ENCODE results near the gene CDH1. TPM values are rescaled to one million over a fixed set of nuclear protein-coding genes. Genes with fewer than 3 reads are reported as not detected.
A peak's percentile ranks its signal among the peaks of the same experiment; 100 is the strongest.

Gene CDH1
- total and polyA plus RNA-seq, 12 donors, result 0.01 to 0.82 (median 0.34) TPM; not detected in 7

GRCh38 chr16:68698091-68698490 lies 39.0 kb upstream of the CDH1 start:
- WGBS, 2 donors, result 69 to 75% methylated on average over 23 of the region's 23 CpGs
- H3K27me3 ChIP-seq, result peaks cover 0 to 12% (median 0%) of the 10 kb centered on the region in 7 donors
- no peak for TF ChIP-seq CTCF (IDR thresholded peaks at IDR 0.05)
- no peaks in the 10 kb centered on the region for H3K9me3 ChIP-seq
- H3K4me3 ChIP-seq, result no peak overlapping the region
- peaks cover 0 to 8% (median 0%) of the 10 kb centered on the region in 9 donors for H3K4me1 ChIP-seq
- ATAC-seq (no peak), DNase-seq (no peak)
- H3K27ac ChIP-seq, result no peak overlapping the region
- H3K36me3 ChIP-seq, result no peaks in the 10 kb centered on the region
- intact Hi-C loops (cut with DNase I), result no loop called here

GRCh38 chr16:68700120-68700519 lies 37.0 kb upstream of the CDH1 start:
- ATAC-seq, result no peak
- H3K4me3 ChIP-seq, result no peak overlapping the region
- no peaks in the 10 kb centered on the region for H3K9me3 ChIP-seq
- TF ChIP-seq CTCF (IDR thresholded peaks at IDR 0.05), result no peak
- peaks cover 0 to 8% (median 0%) of the 10 kb centered on the region in 9 donors for H3K4me1 ChIP-seq
- 48 to 62% methylated on average over 6 of the region's 6 CpGs for WGBS, 2 donors
- no peak overlapping the region for H3K27ac ChIP-seq
- DNase-seq, result no peak
- H3K36me3 ChIP-seq, result no peaks in the 10 kb centered on the region
- intact Hi-C loops (cut with DNase I), result loop anchor here in 1 of 10 donors (10.0 kb wide), 1 partner anchor 425 kb away; no protein-coding TSS in a partner anchor
- peaks cover 0 to 6% (median 0%) of the 10 kb centered on the region in 7 donors for H3K27me3 ChIP-seq

- WGBS, 2 donors, result 67 to 72% methylated on average over 5 of the region's 5 CpGs
- Histone ChIP-seq H3K27ac (no peak overlapping the region), H3K4me3 (no peak overlapping the region), H3K36me3 (no peaks in the 10 kb centered on the region), H3K4me1 (peaks cover 0 to 8% (median 0%) of the 10 kb centered on the region in 9 donors), H3K9me3 (no peaks in the 10 kb centered on the region), H3K27me3 (peaks cover 0 to 10% (median 0%) of the 10 kb centered on the region in 7 donors)
- no peak for TF ChIP-seq CTCF (IDR thresholded peaks at IDR 0.05)
- DNase-seq (no peak), ATAC-seq (no peak)
- intact Hi-C loops (cut with DNase I), result loop anchor here in 1 of 10 donors (10.0 kb wide), 1 partner anchor 424 kb away; no protein-coding TSS in a partner anchor
Observed at GRCh38 chr16:68700831-68701230, 36.3 kb upstream of the CDH1 start.

GRCh38 chr16:68704232-68704867 lies 32.7 kb upstream of the CDH1 start:
- intact Hi-C loops (cut with DNase I), result loop anchor here in 1 of 10 donors (10.0 kb wide), 1 partner anchor 420 kb away; no protein-coding TSS in a partner anchor
- peak in 8 of 9 donors; percentile 21 to 67 (median 56) for TF ChIP-seq CTCF (IDR thresholded peaks at IDR 0.05)
- peaks cover 0 to 14% (median 0%) of the 10 kb centered on the region in 9 donors for H3K4me1 ChIP-seq
- peaks cover 0 to 11% (median 0%) of the 10 kb centered on the region in 7 donors for H3K27me3 ChIP-seq
- H3K9me3 ChIP-seq, result no peaks in the 10 kb centered on the region
- WGBS, 2 donors, result 45 to 50% methylated on average over 13 to 15 of the region's 15 CpGs
- no peak overlapping the region for H3K4me3 ChIP-seq
- no peaks in the 10 kb centered on the region for H3K36me3 ChIP-seq
- no peak overlapping the region for H3K27ac ChIP-seq
- ATAC-seq (peak in 7 of 8 donors; percentile 43 to 77 (median 57)), DNase-seq (peak; percentile 44)

All from heart right ventricle (tissue), 16 donors.